Astrocyte of the spinal cord (primary cell): ENCODE data around the gene GABRB3.

Source experiments
- DNase-seq: peaks from one replicate; pipeline ENCODE4 v3.0.0; 2011; ENCODE audit warnings: low read depth, low spot score
- H3K4me3 ChIP-seq: 2 replicates; pipeline ENCODE4 v1.5.1; 2011; ENCODE audit warnings: low read depth, mild to moderate bottlenecking, low read length, moderate library complexity
- CTCF ChIP-seq: IDR thresholded peaks from 2 replicates; pipeline ENCODE4 v1.5.1; 2012; ENCODE audit warnings: low read depth, mild to moderate bottlenecking, low read length, inconsistent platforms
- in situ Hi-C: cut with HindIII; loops from 2 replicates; pipeline ENCODE4 v1.10.0; 2017; ENCODE audit warnings: low sequenced_read_pairs

GABRB3 gene

GRCh38 chr15:26772154-26773066 lies at the start of gene GABRB3:
Gene GABRB3 (minus strand): TSS chr15:26773066.
- H3K4me3 ChIP-seq = no peak within 1 kb of the TSS
- DNase-seq = no peak
- TF ChIP-seq CTCF = no peak
- in situ Hi-C loops = no loop called here

GRCh38 chr15:26807517-26808427 lies 34.9 kb upstream of the GABRB3 start:
- in situ Hi-C loops = no loop called here

GRCh38 chr15:26806574-26806973 lies 33.7 kb upstream of the GABRB3 start:
- TF ChIP-seq CTCF = no peak
- no peak for DNase-seq
- in situ Hi-C loops = no loop called here
- H3K4me3 ChIP-seq = no peak overlapping the region

More at GRCh38 chr15:26807517-26808427, 34.9 kb upstream of the GABRB3 start:
- no peak overlapping the region for H3K4me3 ChIP-seq
- no peak for TF ChIP-seq CTCF
- DNase-seq = no peak

GRCh38 chr15:26806151-26806550 lies 33.3 kb upstream of the GABRB3 start:
- in situ Hi-C loops = no loop called here
- DNase-seq = no peak
- H3K4me3 ChIP-seq = no peak overlapping the region
- TF ChIP-seq CTCF = no peak

- no peak overlapping the region for H3K4me3 ChIP-seq
- DNase-seq = no peak
- no peak for TF ChIP-seq CTCF
- in situ Hi-C loops = no loop called here
These were observed 32.6 kb upstream of the GABRB3 start for GRCh38 chr15:26805470-26805869.

GRCh38 chr15:26804063-26804804 lies 31.4 kb upstream of the GABRB3 start:
- in situ Hi-C loops = no loop called here
- DNase-seq = no peak
- no peak for TF ChIP-seq CTCF
- no peak overlapping the region for H3K4me3 ChIP-seq
